Endothelial cell of umbilical vein (primary cell): ENCODE measurements around the gene KIF6.

ENCODE experiments used
- EZH2 ChIP-seq: IDR thresholded peaks from 2 replicates; pipeline ENCODE4 v1.6.1; 2012; ENCODE audit warnings: borderline replicate concordance, low read depth, mild to moderate bottlenecking, moderate library complexity, low read length, inconsistent platforms; ENCODE audit not compliant: severe bottlenecking
- FOS ChIP-seq: IDR thresholded peaks from 2 replicates; pipeline ENCODE4 v1.6.1; 2011; ENCODE audit warnings: mild to moderate bottlenecking, low read length, moderate library complexity, borderline replicate concordance; ENCODE audit not compliant: insufficient read depth
- GATA2 ChIP-seq: IDR thresholded peaks from 2 replicates; pipeline ENCODE4 v1.7.0; 2011; ENCODE audit warnings: low read depth, mild to moderate bottlenecking, moderate library complexity, mixed read lengths, low read length; ENCODE audit not compliant: insufficient read length, insufficient read depth
- JUN ChIP-seq: IDR thresholded peaks from 2 replicates; pipeline ENCODE4 v1.6.1; 2011; ENCODE audit warnings: borderline replicate concordance, low read depth; ENCODE audit not compliant: insufficient read length, insufficient read depth
- MYC ChIP-seq: IDR thresholded peaks from one replicate; pipeline ENCODE4 v1.6.1; 2011; ENCODE audit warnings: mild to moderate bottlenecking, low read depth, low read length
- POLR2A ChIP-seq: IDR thresholded peaks from 2 replicates; pipeline ENCODE4 v1.6.1; 2012; ENCODE audit warnings: low read depth, mild to moderate bottlenecking, control low read depth, low read length
- POLR2AphosphoS5 ChIP-seq: IDR thresholded peaks from 2 replicates; pipeline ENCODE4 v1.6.1; 2012; ENCODE audit warnings: low read depth, mild to moderate bottlenecking, control low read depth, low read length, moderate library complexity; ENCODE audit not compliant: insufficient read depth
- TF ChIP-seq, protein P1 (sequence below), 2 donors: IDR thresholded peaks; 1 replicate in 1 of 2; 2 replicates in 1 of 2; pipeline ENCODE4 v1.5.1; 2011; ENCODE audit warnings: low read length in 2 of 2, mild to moderate bottlenecking in 2 of 2, moderate library complexity in 2 of 2, control low read depth in 1 of 2, inconsistent platforms in 1 of 2, low read depth in 1 of 2; ENCODE audit not compliant: insufficient read depth in 1 of 2; ENCODE audit errors: extremely low read depth in 1 of 2
- TF ChIP-seq, protein P2 (sequence below): IDR thresholded peaks from 2 replicates; pipeline ENCODE4 v1.6.1; 2011; ENCODE audit not compliant: insufficient read depth, insufficient read length

DNA sequence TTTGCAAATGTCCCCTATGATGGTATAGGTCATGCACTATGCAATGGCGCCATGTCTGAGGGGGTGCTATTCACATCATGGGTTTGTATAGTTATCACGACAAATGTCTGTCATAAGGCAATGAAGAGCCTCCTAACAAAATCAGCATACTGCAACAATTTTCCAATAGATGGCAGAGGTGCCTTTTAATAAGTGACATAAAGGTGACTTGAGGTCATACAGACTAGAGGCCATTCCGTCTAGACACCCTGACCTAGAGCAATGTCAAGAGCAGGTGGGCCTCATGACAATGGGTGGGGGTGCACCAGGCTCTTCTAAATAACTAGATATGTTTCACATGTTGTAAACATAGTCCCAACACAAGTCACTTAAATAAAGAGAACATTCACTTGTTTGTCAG, 107.7 kb downstream of the KIF6 start:
- TF ChIP-seq POLR2A (no peak), POLR2AphosphoS5 (no peak), EZH2 (no peak), MYC (no peak), FOS (no peak), GATA2 (no peak), JUN (no peak)
- TF ChIP-seq, protein P1, sequence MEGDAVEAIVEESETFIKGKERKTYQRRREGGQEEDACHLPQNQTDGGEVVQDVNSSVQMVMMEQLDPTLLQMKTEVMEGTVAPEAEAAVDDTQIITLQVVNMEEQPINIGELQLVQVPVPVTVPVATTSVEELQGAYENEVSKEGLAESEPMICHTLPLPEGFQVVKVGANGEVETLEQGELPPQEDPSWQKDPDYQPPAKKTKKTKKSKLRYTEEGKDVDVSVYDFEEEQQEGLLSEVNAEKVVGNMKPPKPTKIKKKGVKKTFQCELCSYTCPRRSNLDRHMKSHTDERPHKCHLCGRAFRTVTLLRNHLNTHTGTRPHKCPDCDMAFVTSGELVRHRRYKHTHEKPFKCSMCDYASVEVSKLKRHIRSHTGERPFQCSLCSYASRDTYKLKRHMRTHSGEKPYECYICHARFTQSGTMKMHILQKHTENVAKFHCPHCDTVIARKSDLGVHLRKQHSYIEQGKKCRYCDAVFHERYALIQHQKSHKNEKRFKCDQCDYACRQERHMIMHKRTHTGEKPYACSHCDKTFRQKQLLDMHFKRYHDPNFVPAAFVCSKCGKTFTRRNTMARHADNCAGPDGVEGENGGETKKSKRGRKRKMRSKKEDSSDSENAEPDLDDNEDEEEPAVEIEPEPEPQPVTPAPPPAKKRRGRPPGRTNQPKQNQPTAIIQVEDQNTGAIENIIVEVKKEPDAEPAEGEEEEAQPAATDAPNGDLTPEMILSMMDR (IDR thresholded peaks at IDR 0.05; ENCODE audit: extremely low read depth in 1 of 2, insufficient read depth in 1 of 2, low read depth in 1 of 2, low read length in 2 of 2), result no peak
- TF ChIP-seq, protein P2, sequence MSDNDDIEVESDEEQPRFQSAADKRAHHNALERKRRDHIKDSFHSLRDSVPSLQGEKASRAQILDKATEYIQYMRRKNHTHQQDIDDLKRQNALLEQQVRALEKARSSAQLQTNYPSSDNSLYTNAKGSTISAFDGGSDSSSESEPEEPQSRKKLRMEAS, result no peak
